Heart left ventricle (tissue), 13 donors: ENCODE measurements around the gene PRMT3.

ENCODE experiments used
- CTCF ChIP-seq, 12 donors: fragments of 200-600 bp; sonication (generic) in 4 of 12; IDR thresholded peaks; one replicate each; pipeline versions ENCODE4 v1.5.0 to v1.8.0; 2018 to 2022; ENCODE audit warnings: antibody characterized with exemption in 12 of 12, mild to moderate bottlenecking in 5 of 12
- POLR2A ChIP-seq, 2 donors: fragments of 450-650 bp; IDR thresholded peaks; one replicate each; pipeline ENCODE4 v1.6.1; 2017; ENCODE audit warnings: antibody characterized with exemption in 2 of 2, mild to moderate bottlenecking in 2 of 2, moderate library complexity in 2 of 2
- donor health status: ischemic (EF 13 %, LVEDD 7.1; RV severe dilation, severe dysfunction).
- donor health status: DM: no; HTN: yes; CAD: no.
- donor health status: DM: no; HTN: no; CAD: no.
- donor health status: ischemic (EF 25% LVEDD 6.9; RV normal size, moderate dysfunction).
- donor health status: ischemic (EF 25% LVEDD 5.7; RV mildly dilated, moderate dysfunction).
- donor health status: ischemic (EF 35%, LVEDD 5.7; RV mildly dilated, moderate dysfunction).
- donor health status: nonischemic (EF 11% LVEDD 7.7; RV severe dilation, severe dysfunction).
- donor health status: DM: yes; HTN: yes; CAD: no.
- donor health status: PGD.
- donor health status: ischemic (EF 29% LVEDD 5.4; RV normal size, mild dysfunction).
- donor health status: nonischemic (EF 23%, LVEDD 6.1; RV moderate dilation, normal function).

- TF ChIP-seq POLR2A (IDR thresholded peaks at IDR 0.05) (no peak), CTCF (IDR thresholded peaks at IDR 0.05) (no peak)
Observed at GRCh38 chr11:20501971-20502370, 114.5 kb downstream of the PRMT3 start.
